PC-3 (cell line): ENCODE results near the gene LRFN4. TPM values are rescaled to one million over a fixed set of nuclear protein-coding genes. Genes with fewer than 3 reads are reported as not detected.
"Not testable (repeated sequence)": the region's sequence is repeated elsewhere in the genome, so short reads cannot be mapped to it uniquely, and the experiment has no call there.

Source experiments
- ATAC-seq: fragments of 200-7000 bp; cut with Tn5 transposase; 2 replicates; pipeline ENCODE4 v1.9.1; 2020; ENCODE audit warnings: mild to moderate bottlenecking, moderate library complexity
- BruUV-seq: library from RNA; stranded (reverse); fragments of 400-500 nt; replicated peaks from 2 replicates; lab custom pipeline; 2021; lab: Mats Ljungman, UMichigan
- CTCF ChIA-PET: fragments of 300-600 bp; sonication (Branson Sonifier 250); formaldehyde crosslinking; loops from one replicate; lab custom pipeline; 2022; ENCODE audit warnings: antibody characterized with exemption; lab: Charles Lee
- POLR2A ChIA-PET: fragments of 300-600 bp; sonication (Branson Sonifier 250); formaldehyde crosslinking; loops from one replicate; lab custom pipeline; 2022; ENCODE audit warnings: antibody characterized with exemption; ENCODE audit not compliant: unreplicated experiment; lab: Charles Lee
- DNase-seq: peaks from one replicate; pipeline ENCODE4 v3.0.0-alpha.2; 2015
- H2AFZ ChIP-seq: fragments of 300-600 bp; sonication (generic); 2 replicates; pipeline ENCODE4 v1.6.0; 2016; ENCODE audit warnings: antibody characterized with exemption, low read length
- H3F3A ChIP-seq: fragments of 300-600 bp; sonication (generic); one replicate; pipeline ENCODE4 v1.6.0; 2017; ENCODE audit warnings: antibody characterized with exemption, low read length, control low read depth, mild to moderate bottlenecking; ENCODE audit not compliant: unreplicated experiment
- H3K27ac ChIP-seq: fragments of 300-600 bp; sonication (generic); 2 replicates; pipeline ENCODE4 v1.5.1; 2016; ENCODE audit warnings: mild to moderate bottlenecking, low read length
- H3K27me3 ChIP-seq: fragments of 300-600 bp; sonication (generic); 2 replicates; pipeline ENCODE4 v1.6.1; 2016; ENCODE audit warnings: low read length, mixed read lengths
- H3K36me3 ChIP-seq: fragments of 300-600 bp; sonication (generic); 2 replicates; pipeline ENCODE4 v1.6.1; 2016; ENCODE audit warnings: low read depth, mixed run types, low read length, mixed read lengths
- H3K4me1 ChIP-seq: fragments of 300-600 bp; sonication (generic); 2 replicates; pipeline ENCODE4 v1.5.1; 2016; ENCODE audit warnings: low read length; ENCODE audit not compliant: insufficient read depth
- H3K4me2 ChIP-seq: fragments of 300-600 bp; sonication (generic); 2 replicates; pipeline ENCODE4 v1.6.0; 2016; ENCODE audit warnings: low read length
- H3K4me3 ChIP-seq: fragments of 300-600 bp; sonication (generic); 2 replicates; pipeline ENCODE4 v1.5.1; 2016; ENCODE audit warnings: mild to moderate bottlenecking, low read length, mixed read lengths
- H3K79me2 ChIP-seq: fragments of 300-600 bp; sonication (generic); 2 replicates; pipeline ENCODE4 v1.6.1; 2017; ENCODE audit warnings: low read length, mixed read lengths
- H3K9ac ChIP-seq: fragments of 300-600 bp; sonication (generic); 2 replicates; pipeline ENCODE4 v1.6.0; 2016; ENCODE audit warnings: mild to moderate bottlenecking, low read length
- H3K9me2 ChIP-seq: fragments of 300-600 bp; sonication (generic); replicated peaks from 2 replicates; pipeline ENCODE4 v1.6.1; 2016; ENCODE audit warnings: mixed run types, low read length, mixed read lengths
- H3K9me3 ChIP-seq: fragments of 300-600 bp; sonication (generic); 2 replicates; pipeline ENCODE4 v1.6.1; 2016; ENCODE audit warnings: low read length, mixed read lengths
- H4K20me1 ChIP-seq: fragments of 300-600 bp; sonication (generic); 2 replicates; pipeline ENCODE4 v1.6.1; 2016; ENCODE audit warnings: low read length, mixed read lengths
- CTCF ChIP-seq: fragments of 300-600 bp; sonication (generic); conservative IDR thresholded peaks from 2 replicates; pipeline ENCODE4 v1.5.1; 2017; ENCODE audit warnings: antibody characterized with exemption, low read depth, mild to moderate bottlenecking, low read length
- EZH2 ChIP-seq: fragments of 300-600 bp; sonication (generic); IDR thresholded peaks from one replicate; pipeline ENCODE4 v1.6.1; 2017; ENCODE audit warnings: antibody characterized with exemption, mild to moderate bottlenecking, low read length; ENCODE audit not compliant: unreplicated experiment
- EZH2phosphoT487 ChIP-seq: fragments of 300-600 bp; sonication (generic); IDR thresholded peaks from 2 replicates; pipeline ENCODE4 v1.6.1; 2018; ENCODE audit warnings: mild to moderate bottlenecking, antibody characterized with exemption, low read length, borderline replicate concordance
- intact Hi-C: fragments of 100-400 bp; cut with micrococcal nuclease; formaldehyde crosslinking; loops from 2 replicates; pipeline ENCODE4 v1.9.0; 2023
- total RNA-seq: library from RNA; depleted of rRNA; stranded (reverse); fragments of >200 nt; gene quantifications from 2 replicates; pipeline ENCODE4 v1.2.3, GENCODE V29; 2014

The LRFN4 gene
- total RNA-seq, 1 experiment from 2014 or later: 64.4 TPM

GRCh38 chr11:66823700-66824099 lies 33.2 kb upstream of the LRFN4 start:
- ATAC-seq: no peak
- H3K36me3 ChIP-seq: peaks cover 4% of the 10 kb centered on the region; the same call in 1 of the 2 replicates
- H3K4me1 ChIP-seq: no peaks in the 10 kb centered on the region
- H3F3A ChIP-seq: no peaks in the 10 kb centered on the region
- H3K27me3 ChIP-seq: no peaks in the 10 kb centered on the region
- H3K79me2 ChIP-seq: no peaks in the 10 kb centered on the region
- no peak overlapping the region for H3K9ac ChIP-seq
- H4K20me1 ChIP-seq: no peaks in the 10 kb centered on the region
- no peak overlapping the region for H3K27ac ChIP-seq
- ChIA-PET CTCF (no interaction called here), POLR2A (no interaction called here)
- H3K9me3 ChIP-seq: no peaks in the 10 kb centered on the region
- H3K4me2 ChIP-seq: no peak overlapping the region
- no TSS peak for BruUV-seq
- no peak for TF ChIP-seq EZH2phosphoT487
- TF ChIP-seq EZH2: no peak
- no peak for TF ChIP-seq CTCF
- DNase-seq: no peak
- no peak overlapping the region for H2AFZ ChIP-seq
- intact Hi-C loops: no loop called here
- H3K9me2 ChIP-seq: no peaks in the 10 kb centered on the region
- H3K4me3 ChIP-seq: no peak overlapping the region

GRCh38 chr11:66824573-66824972 lies 32.3 kb upstream of the LRFN4 start:
- H3K27ac ChIP-seq, H3K4me1 ChIP-seq, H3K4me2 ChIP-seq, H4K20me1 ChIP-seq, H3F3A ChIP-seq, H3K9me2 ChIP-seq, DNase-seq, H3K9ac ChIP-seq, H3K27me3 ChIP-seq, H3K36me3 ChIP-seq, H3K79me2 ChIP-seq, ATAC-seq, H3K4me3 ChIP-seq, POLR2A ChIA-PET, CTCF ChIA-PET, H2AFZ ChIP-seq, BruUV-seq, H3K9me3 ChIP-seq, intact Hi-C loops: not testable (repeated sequence)

GRCh38 chr11:66834539-66834845 lies 22.4 kb upstream of the LRFN4 start:
- Histone ChIP-seq H4K20me1 (no peaks in the 10 kb centered on the region), H3K4me1 (peaks cover 10% of the 10 kb centered on the region), H3K9me3 (no peaks in the 10 kb centered on the region), H3K79me2 (no peaks in the 10 kb centered on the region), H3K27ac (no peak overlapping the region), H3K9me2 (no peaks in the 10 kb centered on the region), H3K36me3 (peaks cover 8% of the 10 kb centered on the region; the same call in 1 of the 2 replicates), H3K4me2 (no peak overlapping the region), H3K4me3 (no peak overlapping the region), H3K9ac (no peak overlapping the region), H3F3A (peaks cover 9% of the 10 kb centered on the region), H2AFZ (no peak overlapping the region), H3K27me3 (no peaks in the 10 kb centered on the region)
- TF ChIP-seq CTCF (peak; percentile 14; the same call in 1 of the 2 replicates), EZH2 (no peak), EZH2phosphoT487 (no peak)
- ChIA-PET CTCF (interaction anchor here (0.6 to 1.0 kb wide), 4 partner anchors 20 to 156 kb away, joined by 4 to 7 read pairs (median 4); partner anchors contain the start of gene RBM4B), POLR2A (interaction anchor here (0.5 kb wide), 1 partner anchor 1915 kb away, joined by 11 read pairs; no protein-coding TSS in a partner anchor)
- no TSS peak for BruUV-seq
- DNase-seq: no peak
- no peak for ATAC-seq
- intact Hi-C loops: loop anchor here (1.0 to 5.0 kb wide), 4 partner anchors 20 to 140 kb away; no protein-coding TSS in a partner anchor
